GM19240 (cell line): Measurements from ENCODE around the gene IL17RB.

Experiments used
- DNase-seq: peaks from one replicate; pipeline ENCODE4 v3.0.0; 2011; ENCODE audit warnings: low spot score; ENCODE audit not compliant: insufficient read length

The IL17RB gene

GRCh38 chr3:53811143-53811927, 35.0 kb upstream of the IL17RB start:
- DNase-seq: no peak

GRCh38 chr3:53812434-53812833, 33.9 kb upstream of the IL17RB start:
- DNase-seq: no peak

- DNase-seq: no peak
Observed at GRCh38 chr3:53813229-53813628, 33.1 kb upstream of the IL17RB start.

- DNase-seq: no peak
Observed at GRCh38 chr3:53813876-53814275, 32.5 kb upstream of the IL17RB start.

- no peak for DNase-seq
Observed at GRCh38 chr3:53815067-53815466, 31.3 kb upstream of the IL17RB start.

- DNase-seq: no peak
Observed at GRCh38 chr3:53815651-53816050, 30.7 kb upstream of the IL17RB start.

- no peak for DNase-seq
Observed at GRCh38 chr3:53816425-53816824, 29.9 kb upstream of the IL17RB start.

- no peak for DNase-seq
Observed at GRCh38 chr3:53817211-53817610, 29.2 kb upstream of the IL17RB start.

- no peak for DNase-seq
Observed at GRCh38 chr3:53817809-53818208, 28.6 kb upstream of the IL17RB start.

- no peak for DNase-seq
Observed at GRCh38 chr3:53818221-53819162, 27.9 kb upstream of the IL17RB start.

- no peak for DNase-seq
Observed at GRCh38 chr3:53819163-53819868, 27.1 kb upstream of the IL17RB start.

GRCh38 chr3:53820084-53820483, 26.3 kb upstream of the IL17RB start:
- no peak for DNase-seq

GRCh38 chr3:53820756-53821580, 25.4 kb upstream of the IL17RB start:
- no peak for DNase-seq

- DNase-seq: no peak
Observed at GRCh38 chr3:53821631-53822121, 24.7 kb upstream of the IL17RB start.

GRCh38 chr3:53822331-53822741, 24.0 kb upstream of the IL17RB start:
- DNase-seq: no peak

- no peak for DNase-seq
Observed at GRCh38 chr3:53823026-53823955, 23.1 kb upstream of the IL17RB start.

GRCh38 chr3:53823956-53824657, 22.3 kb upstream of the IL17RB start:
- no peak for DNase-seq

- DNase-seq: no peak
Observed at GRCh38 chr3:53824795-53825194, 21.6 kb upstream of the IL17RB start.

- no peak for DNase-seq
Observed at GRCh38 chr3:53826048-53826447, 20.3 kb upstream of the IL17RB start.
